Measurements from ENCODE around the gene MYH9.

The MYH9 gene

GRCh38 chr22:36419912-36420882 lies 32.4 kb upstream of the MYH9 start:
- in situ Hi-C loops (cut with HindIII; ENCODE audit: low sequenced_read_pairs), result no loop called here
- TF ChIP-seq CTCF (IDR thresholded peaks at IDR 0.05; ENCODE audit: low read depth, low read length), result no peak
- no peak for DNase-seq (ENCODE audit: low read depth, low spot score)
- H3K4me3 ChIP-seq (ENCODE audit: low read depth, low read length), result no peak overlapping the region

GRCh38 chr22:36419177-36419911 lies 31.6 kb upstream of the MYH9 start:
- no peak overlapping the region for H3K4me3 ChIP-seq (ENCODE audit: low read depth, low read length)
- in situ Hi-C loops (cut with HindIII; ENCODE audit: low sequenced_read_pairs), result no loop called here
- TF ChIP-seq CTCF (IDR thresholded peaks at IDR 0.05; ENCODE audit: low read depth, low read length), result no peak
- peak; percentile 46 for DNase-seq (ENCODE audit: low read depth, low spot score)

GRCh38 chr22:36417281-36417686 lies 29.5 kb upstream of the MYH9 start:
- H3K4me3 ChIP-seq (ENCODE audit: low read depth, low read length), result no peak overlapping the region
- in situ Hi-C loops (cut with HindIII; ENCODE audit: low sequenced_read_pairs), result no loop called here
- no peak for TF ChIP-seq CTCF (IDR thresholded peaks at IDR 0.05; ENCODE audit: low read depth, low read length)
- peak; percentile 50 for DNase-seq (ENCODE audit: low read depth, low spot score)

GRCh38 chr22:36415415-36416168 lies 27.8 kb upstream of the MYH9 start:
- no peak overlapping the region for H3K4me3 ChIP-seq (ENCODE audit: low read depth, low read length)
- in situ Hi-C loops (cut with HindIII; ENCODE audit: low sequenced_read_pairs), result no loop called here
- TF ChIP-seq CTCF (IDR thresholded peaks at IDR 0.05; ENCODE audit: low read depth, low read length), result no peak
- DNase-seq (ENCODE audit: low read depth, low spot score), result no peak

- in situ Hi-C loops (cut with HindIII; ENCODE audit: low sequenced_read_pairs), result no loop called here
- H3K4me3 ChIP-seq (ENCODE audit: low read depth, low read length), result no peak overlapping the region
- TF ChIP-seq CTCF (IDR thresholded peaks at IDR 0.05; ENCODE audit: low read depth, low read length), result no peak
- DNase-seq (ENCODE audit: low read depth, low spot score), result no peak
Measured at GRCh38 chr22:36413022-36413775, 25.4 kb upstream of the MYH9 start.
